ENCODE measurements around the gene NUP107. TPM values are rescaled to one million over a fixed set of nuclear protein-coding genes. Genes with fewer than 3 reads are reported as not detected.

Gene NUP107
- total RNA-seq, 1 donor from 2014 or later: 136 TPM

- H3K4me1 Mint-ChIP-seq: peaks cover 6% of the 10 kb centered on the region
- no peaks in the 10 kb centered on the region for H3K27me3 Mint-ChIP-seq (ENCODE audit: low read depth)
- DNase-seq (ENCODE audit: low read depth, low spot score): no peak
- H3K36me3 Mint-ChIP-seq (ENCODE audit: low read depth): peaks cover 4% of the 10 kb centered on the region
- no peak overlapping the region for H3K4me3 Mint-ChIP-seq
- TF ChIP-seq CTCF (conservative IDR thresholded peaks at IDR 0.05): no peak
- H3K27ac Mint-ChIP-seq (ENCODE audit: unreplicated experiment): no peak overlapping the region
- no peaks in the 10 kb centered on the region for H3K9me3 Mint-ChIP-seq
Measured at GRCh38 chr12:68779280-68779679, 92.5 kb downstream of the NUP107 start.

GRCh38 chr12:68780731-68781130, 94.0 kb downstream of the NUP107 start:
- Mint-ChIP-seq H3K36me3 (ENCODE audit: low read depth) (peaks cover 4% of the 10 kb centered on the region), H3K4me1 (peaks cover 6% of the 10 kb centered on the region), H3K27ac (ENCODE audit: unreplicated experiment) (peak overlapping the region; percentile 36), H3K9me3 (no peaks in the 10 kb centered on the region), H3K27me3 (ENCODE audit: low read depth) (no peaks in the 10 kb centered on the region), H3K4me3 (no peak overlapping the region)
- no peak for DNase-seq (ENCODE audit: low read depth, low spot score)
- no peak for TF ChIP-seq CTCF (conservative IDR thresholded peaks at IDR 0.05)

- peaks cover 6% of the 10 kb centered on the region for H3K4me1 Mint-ChIP-seq
- H3K4me3 Mint-ChIP-seq: no peak overlapping the region
- H3K27me3 Mint-ChIP-seq (ENCODE audit: low read depth): no peaks in the 10 kb centered on the region
- peaks cover 4% of the 10 kb centered on the region for H3K36me3 Mint-ChIP-seq (ENCODE audit: low read depth)
- no peak for TF ChIP-seq CTCF (conservative IDR thresholded peaks at IDR 0.05)
- H3K9me3 Mint-ChIP-seq: no peaks in the 10 kb centered on the region
- no peak for DNase-seq (ENCODE audit: low read depth, low spot score)
- no peak overlapping the region for H3K27ac Mint-ChIP-seq (ENCODE audit: unreplicated experiment)
Measured at GRCh38 chr12:68781728-68782127, 95.0 kb downstream of the NUP107 start.

- Mint-ChIP-seq H3K4me1 (peaks cover 13% of the 10 kb centered on the region), H3K27me3 (ENCODE audit: low read depth) (no peaks in the 10 kb centered on the region), H3K36me3 (ENCODE audit: low read depth) (peaks cover 4% of the 10 kb centered on the region), H3K9me3 (no peaks in the 10 kb centered on the region), H3K27ac (ENCODE audit: unreplicated experiment) (no peak overlapping the region), H3K4me3 (no peak overlapping the region)
- no peak for DNase-seq (ENCODE audit: low read depth, low spot score)
- no peak for TF ChIP-seq CTCF (conservative IDR thresholded peaks at IDR 0.05)
Measured at GRCh38 chr12:68784015-68784414, 97.2 kb downstream of the NUP107 start.

- peaks cover 4% of the 10 kb centered on the region for H3K36me3 Mint-ChIP-seq (ENCODE audit: low read depth)
- no peak overlapping the region for H3K27ac Mint-ChIP-seq (ENCODE audit: unreplicated experiment)
- no peak for TF ChIP-seq CTCF (conservative IDR thresholded peaks at IDR 0.05)
- no peaks in the 10 kb centered on the region for H3K9me3 Mint-ChIP-seq
- DNase-seq (ENCODE audit: low read depth, low spot score): no peak
- H3K27me3 Mint-ChIP-seq (ENCODE audit: low read depth): no peaks in the 10 kb centered on the region
- no peak overlapping the region for H3K4me3 Mint-ChIP-seq
- peaks cover 13% of the 10 kb centered on the region for H3K4me1 Mint-ChIP-seq
Measured at GRCh38 chr12:68785358-68785757, 98.6 kb downstream of the NUP107 start.

- DNase-seq (ENCODE audit: low read depth, low spot score): no peak
- no peak for TF ChIP-seq CTCF (conservative IDR thresholded peaks at IDR 0.05)
- Mint-ChIP-seq H3K27ac (ENCODE audit: unreplicated experiment) (no peak overlapping the region), H3K4me3 (no peak overlapping the region), H3K4me1 (peaks cover 10% of the 10 kb centered on the region), H3K9me3 (no peaks in the 10 kb centered on the region), H3K36me3 (ENCODE audit: low read depth) (peaks cover 4% of the 10 kb centered on the region), H3K27me3 (ENCODE audit: low read depth) (no peaks in the 10 kb centered on the region)
Measured at GRCh38 chr12:68785823-68786222, 99.0 kb downstream of the NUP107 start.

All from neural crest cell (in vitro differentiated cells).